Panc1 (cell line): ENCODE data around the gene NFIB. TPM values are rescaled to one million over a fixed set of nuclear protein-coding genes. Genes with fewer than 3 reads are reported as not detected.

Source experiments
- ATAC-seq: fragments of 200-7000 bp; cut with Tn5 transposase; 2 replicates; pipeline ENCODE4 v1.9.1; 2020; ENCODE audit warnings: mild to moderate bottlenecking, moderate library complexity
- BruUV-seq: library from RNA; stranded (reverse); fragments of 400-500 nt; replicated peaks from 2 replicates; lab custom pipeline; 2021; lab: Mats Ljungman, UMichigan
- CTCF ChIA-PET: fragments of 300-600 bp; sonication (Branson Sonifier 250); formaldehyde crosslinking; loops from one replicate; lab custom pipeline; 2022; ENCODE audit warnings: antibody characterized with exemption; lab: Charles Lee
- POLR2A ChIA-PET: fragments of 300-600 bp; sonication (Branson Sonifier 250); formaldehyde crosslinking; loops from one replicate; lab custom pipeline; 2022; ENCODE audit warnings: antibody characterized with exemption; lab: Charles Lee
- DNase-seq: peaks from one replicate; pipeline ENCODE4 v3.0.0-alpha.2; 2010; ENCODE audit warnings: low read depth, low spot score
- H3K27ac ChIP-seq: 2 replicates; pipeline ENCODE4 v1.5.1; 2011; ENCODE audit warnings: mild to moderate bottlenecking, low read length, inconsistent platforms
- H3K27me3 ChIP-seq: fragments of 200-500 bp; sonication (Bioruptor generic); 2 replicates; pipeline ENCODE4 v1.6.0; 2014; ENCODE audit warnings: low read length, inconsistent platforms; ENCODE audit not compliant: control insufficient read depth, insufficient read depth
- H3K36me3 ChIP-seq: fragments of 200-500 bp; sonication (Bioruptor generic); 2 replicates; pipeline ENCODE4 v1.5.1; 2014; ENCODE audit warnings: inconsistent platforms, mild to moderate bottlenecking, low read length, moderate library complexity; ENCODE audit not compliant: control insufficient read depth, insufficient read depth
- H3K4me1 ChIP-seq: 2 replicates; pipeline ENCODE4 v1.5.1; 2011; ENCODE audit warnings: inconsistent platforms, mild to moderate bottlenecking, low read length, moderate library complexity; ENCODE audit not compliant: control insufficient read depth, insufficient read depth
- H3K4me3 ChIP-seq, 2 experiments: 2 replicates each; pipeline ENCODE4 v1.5.1; 2011 to 2012; ENCODE audit warnings: low read depth in 2 of 2, low read length in 2 of 2, mild to moderate bottlenecking in 2 of 2, inconsistent platforms in 1 of 2, moderate library complexity in 1 of 2
- H3K9me3 ChIP-seq: fragments of 200-500 bp; sonication (Bioruptor generic); 2 replicates; pipeline ENCODE4 v1.5.1; 2014; ENCODE audit warnings: low read depth, mild to moderate bottlenecking, inconsistent platforms, low read length, moderate library complexity; ENCODE audit not compliant: control insufficient read depth, insufficient read depth
- CTCF ChIP-seq: fragments of 450-650 bp; IDR thresholded peaks from 2 replicates; pipeline ENCODE4 v1.5.1; 2017; ENCODE audit warnings: mild to moderate bottlenecking
- POLR2AphosphoS5 ChIP-seq: IDR thresholded peaks from 2 replicates; pipeline ENCODE4 v1.6.1; 2012; ENCODE audit warnings: mild to moderate bottlenecking, low read depth, low read length, moderate library complexity
- REST ChIP-seq, 2 experiments: IDR thresholded peaks; 2 replicates each; pipeline ENCODE4 v1.6.1; 2011 to 2012; ENCODE audit warnings: low read depth in 2 of 2, control low read depth in 1 of 2, low read length in 1 of 2, mild to moderate bottlenecking in 1 of 2, moderate library complexity in 1 of 2; ENCODE audit not compliant: insufficient read depth in 1 of 2
- SIN3A ChIP-seq: IDR thresholded peaks from 2 replicates; pipeline ENCODE4 v1.6.1; 2012; ENCODE audit warnings: low read depth, mild to moderate bottlenecking, low read length, moderate library complexity, borderline replicate concordance; ENCODE audit not compliant: insufficient read depth
- TCF7L2 ChIP-seq: IDR thresholded peaks from 2 replicates; pipeline ENCODE4 v1.6.1; 2011; ENCODE audit warnings: mild to moderate bottlenecking, low read depth, low read length, inconsistent platforms
- in situ Hi-C: cut with HindIII; loops from 2 replicates; pipeline ENCODE4 v1.10.0; 2016; ENCODE audit warnings: low sequenced_read_pairs, low pct_unique_long_range_greater_than_20kb
- intact Hi-C: fragments of 100-400 bp; cut with micrococcal nuclease; formaldehyde crosslinking; loops from one replicate; pipeline ENCODE4 v1.10.0; 2022; ENCODE audit not compliant: unreplicated experiment
- total RNA-seq: library from RNA; stranded (reverse); gene quantifications from one replicate; pipeline ENCODE4 v1.2.1, GENCODE V29; 2021; ENCODE audit not compliant: unreplicated experiment

NFIB gene
- total RNA-seq, 1 experiment from 2014 or later = 26.7 TPM

DNA sequence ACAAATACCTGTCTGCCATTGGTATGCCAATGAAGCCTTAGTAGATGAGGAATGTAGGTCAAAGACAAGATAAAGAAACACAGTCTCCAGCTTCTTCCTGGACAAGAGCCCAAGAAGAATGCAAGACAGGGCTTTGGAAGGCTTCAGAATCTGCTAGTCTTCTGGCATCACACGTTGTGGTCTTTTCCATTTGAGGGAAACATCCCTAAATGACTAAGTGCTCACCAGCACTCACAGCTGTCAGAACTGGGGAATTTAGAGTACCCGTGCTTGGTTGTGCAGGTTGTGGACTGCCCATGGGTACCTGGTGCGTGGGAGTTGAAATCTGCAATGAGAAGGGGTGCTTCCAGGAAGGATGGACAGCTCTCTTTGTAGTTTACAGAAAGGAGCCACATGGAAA, 27.1 kb upstream of the NFIB start:
- no peak overlapping the region for H3K4me3 ChIP-seq
- no peaks in the 10 kb centered on the region for H3K9me3 ChIP-seq
- no peaks in the 10 kb centered on the region for H3K4me1 ChIP-seq
- H3K27me3 ChIP-seq = no peaks in the 10 kb centered on the region
- no peaks in the 10 kb centered on the region for H3K36me3 ChIP-seq
- ATAC-seq (no peak), DNase-seq (no peak)
- in situ Hi-C loops (no loop called here), intact Hi-C loops (no loop called here)
- CTCF ChIA-PET = no interaction called here
- H3K27ac ChIP-seq = no peak overlapping the region
- TF ChIP-seq REST (IDR thresholded peaks at IDR 0.05; ENCODE audit: insufficient read depth in 1 of 2, low read depth in 2 of 2, low read length in 1 of 2) (no peak), SIN3A (no peak), CTCF (no peak), POLR2AphosphoS5 (no peak)
- no TSS peak for BruUV-seq
- POLR2A ChIA-PET = no interaction called here

GRCh38 chr9:14340219-14340873, 26.4 kb upstream of the NFIB start:
- Histone ChIP-seq H3K4me3 (no peak overlapping the region), H3K27ac (no peak overlapping the region), H3K4me1 (no peaks in the 10 kb centered on the region), H3K36me3 (no peaks in the 10 kb centered on the region), H3K9me3 (no peaks in the 10 kb centered on the region), H3K27me3 (no peaks in the 10 kb centered on the region)
- ATAC-seq (no peak), DNase-seq (no peak)
- in situ Hi-C loops = no loop called here
- POLR2A ChIA-PET = no interaction called here
- intact Hi-C loops = no loop called here
- CTCF ChIA-PET = no interaction called here
- no peak for TF ChIP-seq SIN3A
- TF ChIP-seq POLR2AphosphoS5 = no peak
- no peak for TF ChIP-seq TCF7L2
- TF ChIP-seq CTCF = no peak
- TF ChIP-seq REST (IDR thresholded peaks at IDR 0.05; ENCODE audit: insufficient read depth in 1 of 2, low read depth in 2 of 2, low read length in 1 of 2) = no peak
- BruUV-seq = no TSS peak
